Stomach (tissue), 4 donors: Measurements from ENCODE around the gene PARP11.

ENCODE experiments used
- EP300 ChIP-seq: sonication (generic); formaldehyde crosslinking; IDR thresholded peaks from one replicate; pipeline ENCODE4 v1.6.1; 2017; ENCODE audit warnings: antibody characterized with exemption
- TF ChIP-seq, protein P1 (sequence below), 7 experiments: fragments of 450-650 bp in 4 of 7; fragments of 200-600 bp in 3 of 7; sonication (generic) in 3 of 7; IDR thresholded peaks; one replicate each; pipeline ENCODE4 v1.5.1; 2016 to 2019; ENCODE audit warnings: antibody characterized with exemption in 7 of 7, control low read depth in 2 of 7, mild to moderate bottlenecking in 1 of 7

DNA sequence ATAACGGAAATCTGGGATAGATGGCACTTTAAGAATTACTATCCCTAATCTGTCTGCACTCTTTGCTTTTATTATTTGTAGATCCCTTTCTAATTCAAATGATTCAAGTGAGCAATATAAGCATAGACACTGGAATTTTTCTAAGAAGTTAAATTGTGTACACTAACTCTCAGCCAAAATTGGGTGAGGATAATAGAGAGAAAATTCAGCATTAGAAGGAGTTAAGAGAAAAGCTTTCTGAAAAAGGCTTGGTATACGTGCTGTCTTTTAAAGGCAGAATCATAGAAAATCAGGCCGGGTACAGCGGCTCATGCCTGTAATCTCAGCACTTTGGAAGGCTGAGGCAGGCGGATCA is 63.2 kb downstream of the PARP11 start:
- TF ChIP-seq EP300, result no peak
- TF ChIP-seq, protein P1, sequence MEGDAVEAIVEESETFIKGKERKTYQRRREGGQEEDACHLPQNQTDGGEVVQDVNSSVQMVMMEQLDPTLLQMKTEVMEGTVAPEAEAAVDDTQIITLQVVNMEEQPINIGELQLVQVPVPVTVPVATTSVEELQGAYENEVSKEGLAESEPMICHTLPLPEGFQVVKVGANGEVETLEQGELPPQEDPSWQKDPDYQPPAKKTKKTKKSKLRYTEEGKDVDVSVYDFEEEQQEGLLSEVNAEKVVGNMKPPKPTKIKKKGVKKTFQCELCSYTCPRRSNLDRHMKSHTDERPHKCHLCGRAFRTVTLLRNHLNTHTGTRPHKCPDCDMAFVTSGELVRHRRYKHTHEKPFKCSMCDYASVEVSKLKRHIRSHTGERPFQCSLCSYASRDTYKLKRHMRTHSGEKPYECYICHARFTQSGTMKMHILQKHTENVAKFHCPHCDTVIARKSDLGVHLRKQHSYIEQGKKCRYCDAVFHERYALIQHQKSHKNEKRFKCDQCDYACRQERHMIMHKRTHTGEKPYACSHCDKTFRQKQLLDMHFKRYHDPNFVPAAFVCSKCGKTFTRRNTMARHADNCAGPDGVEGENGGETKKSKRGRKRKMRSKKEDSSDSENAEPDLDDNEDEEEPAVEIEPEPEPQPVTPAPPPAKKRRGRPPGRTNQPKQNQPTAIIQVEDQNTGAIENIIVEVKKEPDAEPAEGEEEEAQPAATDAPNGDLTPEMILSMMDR (IDR thresholded peaks at IDR 0.05), result no peak
